ENCODE measurements around the gene ATP23.

ATP23 gene

GRCh38 chr12:57941165-57941894 is at the start of gene ATP23:
TSS of gene ATP23 (plus strand) at chr12:57941567. CDS start at chr12:57941702, 135 bp downstream.
- peak; percentile 88 to 93 (median 91) for DNase-seq

- peak; percentile 34 to 59 (median 44) for DNase-seq
Measured at GRCh38 chr12:57892232-57892972, 49.0 kb upstream of the ATP23 start.

GRCh38 chr12:57893431-57894353 is 47.7 kb upstream of the ATP23 start:
- DNase-seq = peak; percentile 93 to 98 (median 94)

DNA sequence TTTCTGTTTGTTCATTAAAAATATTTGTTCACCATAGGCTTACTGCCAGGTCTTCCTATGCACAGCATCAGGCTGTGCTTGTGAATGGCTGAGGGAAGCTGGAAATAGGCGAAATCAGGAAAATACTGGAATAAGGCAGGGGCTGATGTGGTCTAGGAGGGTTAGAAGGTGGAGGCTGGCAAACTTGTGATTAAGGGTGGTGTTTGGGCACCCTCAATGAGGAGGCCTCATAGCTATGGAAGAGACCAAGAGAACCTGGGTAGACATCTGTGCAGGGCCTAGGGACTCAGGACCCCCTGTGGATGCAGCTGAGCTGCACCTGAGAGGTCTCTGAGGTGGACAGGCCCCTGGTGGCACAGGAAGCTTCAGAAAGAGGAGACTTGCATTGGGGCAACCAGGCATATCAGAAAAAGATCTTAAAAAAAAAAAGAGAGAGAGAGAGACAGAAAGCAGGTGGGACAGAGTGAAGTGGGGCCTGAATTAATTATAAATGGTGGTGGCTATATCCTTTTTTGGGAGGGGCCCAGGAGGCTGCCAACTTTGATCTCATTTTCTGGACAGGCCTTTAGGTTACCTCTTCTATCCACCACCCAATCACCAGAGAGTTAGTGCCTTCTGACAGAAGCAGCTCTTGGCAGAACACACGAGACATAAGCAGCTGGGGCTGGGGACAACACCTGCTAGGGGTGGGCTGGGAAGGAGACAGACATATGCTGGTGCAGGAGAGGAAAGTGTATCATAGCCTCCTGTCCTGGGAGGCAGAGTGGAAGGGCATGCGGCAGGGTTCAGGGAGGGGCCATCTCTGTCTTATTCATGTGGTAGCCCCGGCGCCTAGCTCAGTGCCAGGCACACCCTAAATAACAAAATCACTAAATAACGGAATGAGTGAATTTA is 46.7 kb upstream of the ATP23 start:
- DNase-seq = no peak

DNA sequence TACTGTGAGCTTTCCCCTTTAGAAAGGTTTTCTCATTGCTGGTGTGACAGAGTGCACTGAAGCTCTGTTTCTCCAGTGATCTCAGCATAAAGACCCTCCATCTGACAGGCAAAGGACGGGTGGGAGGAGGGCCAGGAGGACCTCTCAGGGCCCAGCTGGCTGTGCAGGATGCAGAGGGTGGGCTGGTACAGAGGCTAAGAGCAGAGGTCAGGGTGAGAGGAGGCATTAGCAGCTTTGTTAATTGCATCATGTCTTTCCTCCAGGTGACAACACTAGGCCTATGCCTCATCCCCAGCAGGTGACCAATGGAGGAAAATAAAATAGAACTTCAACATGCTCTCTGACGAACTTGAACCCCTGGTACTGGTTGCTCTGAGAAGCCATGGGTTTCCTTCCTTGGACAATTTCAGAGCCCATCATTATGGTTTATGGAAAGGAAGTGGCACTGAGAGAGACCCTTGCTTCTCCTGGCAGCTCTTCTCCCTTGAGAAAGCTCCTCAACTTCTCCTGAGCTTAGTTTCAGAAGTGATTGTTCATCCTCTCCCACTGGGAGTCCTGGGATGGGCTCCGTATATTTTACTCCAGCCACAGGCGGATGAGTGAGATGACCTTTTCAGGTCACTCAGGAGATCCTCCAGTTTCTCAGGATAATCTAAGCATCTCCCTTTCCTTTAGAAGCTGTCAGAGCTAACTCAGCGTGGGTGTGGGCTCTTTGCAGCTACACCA is 45.8 kb upstream of the ATP23 start:
- DNase-seq = no peak

GRCh38 chr12:57896115-57896433 is 45.3 kb upstream of the ATP23 start:
- no peak for DNase-seq

- peak; percentile 47 to 75 (median 75) for DNase-seq
Measured at GRCh38 chr12:57896434-57897201, 44.7 kb upstream of the ATP23 start.

GRCh38 chr12:57897286-57897974 is 43.9 kb upstream of the ATP23 start:
- DNase-seq = no peak

GRCh38 chr12:57898308-57898970 is 42.9 kb upstream of the ATP23 start:
- peak in 2 of 3 donors; percentile 54 to 68 for DNase-seq

DNA sequence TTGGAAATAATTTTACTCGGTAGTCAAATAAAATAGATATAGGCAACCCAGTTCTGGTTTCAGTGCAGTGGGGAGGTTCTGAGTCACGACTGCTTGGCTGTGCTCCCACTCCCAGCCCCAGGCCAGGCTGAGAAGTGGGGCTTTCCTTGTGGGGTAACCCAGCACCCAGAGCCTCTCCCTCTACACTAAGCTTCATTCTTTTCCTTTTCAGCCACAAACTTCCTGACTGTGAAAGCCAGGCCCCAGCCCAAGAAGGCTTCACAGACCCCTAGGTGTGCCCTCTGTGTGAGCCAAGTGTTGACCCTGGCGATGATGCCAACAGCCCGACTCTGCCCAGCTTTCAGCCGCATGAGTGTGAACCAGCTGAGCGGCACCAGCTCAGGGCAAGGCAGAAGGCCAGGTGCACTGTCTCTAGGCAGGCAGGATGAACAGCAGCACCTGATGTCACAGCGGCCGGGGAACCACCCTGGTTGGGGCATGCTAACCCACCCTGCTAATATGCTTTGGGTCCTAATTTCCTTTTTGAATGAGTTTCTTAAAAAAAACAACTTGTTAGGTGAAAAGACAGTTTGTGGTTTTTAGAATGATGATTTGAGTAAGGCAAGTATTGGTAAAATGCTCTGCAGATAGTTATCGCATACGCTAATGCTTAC is 42.2 kb upstream of the ATP23 start:
- DNase-seq = peak; percentile 82 to 89 (median 88)

DNA sequence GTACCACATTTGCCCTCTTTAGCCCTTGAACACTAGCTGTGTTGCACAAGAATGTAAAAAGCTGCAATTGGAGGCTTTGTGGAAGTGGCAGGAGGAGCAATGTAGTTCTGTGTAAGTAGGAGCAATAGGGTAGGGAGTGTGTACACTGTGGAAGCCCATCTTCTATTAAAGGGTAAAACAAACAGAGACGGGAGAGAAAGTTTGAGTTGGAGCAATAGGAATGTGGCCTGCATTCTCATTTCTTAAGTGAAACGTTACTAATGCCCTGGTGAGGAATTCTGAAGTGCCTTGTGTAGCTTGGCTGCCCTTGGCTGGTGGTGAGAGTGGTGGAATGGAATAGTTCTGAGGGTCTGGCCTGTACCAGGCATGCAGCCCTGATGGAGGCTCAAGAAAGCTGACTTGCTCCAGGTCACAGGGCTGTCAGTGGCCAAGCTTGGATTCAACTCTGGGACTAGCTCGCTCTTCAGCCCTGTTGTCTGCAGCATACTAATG is 38.8 kb upstream of the ATP23 start:
- no peak for DNase-seq

DNA sequence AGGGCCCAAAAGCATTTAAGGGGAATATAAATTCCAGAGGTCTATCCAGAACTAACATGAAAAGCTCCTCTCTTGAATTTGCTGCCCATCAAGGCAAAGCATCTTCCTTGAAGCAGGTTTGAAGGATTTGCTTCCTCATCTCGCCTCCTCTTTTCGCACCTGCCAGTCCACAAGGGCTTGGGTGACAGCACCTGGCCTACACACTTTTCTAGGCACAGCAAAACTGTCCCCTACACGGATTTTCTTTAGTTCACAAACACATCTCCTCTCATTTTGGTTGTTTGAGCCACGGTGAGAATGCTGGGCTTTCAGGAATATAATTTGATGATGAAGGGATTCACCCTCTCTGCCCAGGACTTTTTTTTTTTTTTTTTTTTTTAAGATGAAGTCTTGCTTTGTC is 36.9 kb upstream of the ATP23 start:
- DNase-seq = no peak

DNA sequence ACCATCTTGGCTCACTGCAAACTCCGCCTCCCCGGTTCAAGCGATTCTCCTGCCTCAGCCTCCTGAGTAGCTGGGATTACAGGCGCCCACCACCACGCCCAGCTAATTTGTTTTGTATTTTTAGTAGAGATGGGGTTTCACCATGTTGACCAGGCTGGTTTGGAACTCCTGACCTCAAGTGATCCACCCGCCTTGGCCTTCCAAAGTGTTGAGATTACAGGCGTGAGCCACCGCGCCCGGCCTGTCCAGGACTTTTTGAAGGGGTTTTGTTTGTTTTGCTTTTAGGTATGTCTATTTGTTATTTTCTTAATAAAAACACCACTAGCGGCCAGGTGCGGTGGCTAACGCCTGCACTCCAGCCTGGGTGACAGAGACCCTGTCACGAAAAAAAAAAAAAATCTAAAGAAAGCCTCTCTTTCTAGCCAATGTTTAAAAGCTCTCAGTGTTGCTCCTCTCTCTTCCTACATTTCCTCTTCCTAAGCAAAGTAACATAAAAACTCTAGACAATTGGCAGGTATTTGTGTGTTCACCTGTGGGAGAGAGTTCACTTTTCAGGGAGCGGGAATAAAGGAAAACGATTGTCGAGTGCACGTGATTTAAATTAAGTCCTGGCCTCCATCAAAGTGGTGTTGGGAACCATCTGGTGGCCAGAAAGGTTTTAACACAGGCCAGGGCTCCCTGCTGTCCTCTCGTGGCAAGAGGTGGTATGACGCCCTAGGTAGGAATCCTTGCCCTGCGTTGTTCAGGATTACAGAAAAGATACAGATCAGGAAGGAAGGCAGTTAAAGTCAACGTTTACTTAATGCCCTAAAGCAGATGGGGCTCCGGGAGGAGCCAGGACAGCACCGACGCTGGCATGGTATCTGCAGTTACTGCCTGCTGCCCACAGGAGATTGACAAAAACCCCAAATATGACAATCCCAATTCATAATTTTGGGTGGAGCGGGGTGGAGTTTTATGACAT is 36.2 kb upstream of the ATP23 start:
- peak; percentile 88 to 94 (median 89) for DNase-seq

DNA sequence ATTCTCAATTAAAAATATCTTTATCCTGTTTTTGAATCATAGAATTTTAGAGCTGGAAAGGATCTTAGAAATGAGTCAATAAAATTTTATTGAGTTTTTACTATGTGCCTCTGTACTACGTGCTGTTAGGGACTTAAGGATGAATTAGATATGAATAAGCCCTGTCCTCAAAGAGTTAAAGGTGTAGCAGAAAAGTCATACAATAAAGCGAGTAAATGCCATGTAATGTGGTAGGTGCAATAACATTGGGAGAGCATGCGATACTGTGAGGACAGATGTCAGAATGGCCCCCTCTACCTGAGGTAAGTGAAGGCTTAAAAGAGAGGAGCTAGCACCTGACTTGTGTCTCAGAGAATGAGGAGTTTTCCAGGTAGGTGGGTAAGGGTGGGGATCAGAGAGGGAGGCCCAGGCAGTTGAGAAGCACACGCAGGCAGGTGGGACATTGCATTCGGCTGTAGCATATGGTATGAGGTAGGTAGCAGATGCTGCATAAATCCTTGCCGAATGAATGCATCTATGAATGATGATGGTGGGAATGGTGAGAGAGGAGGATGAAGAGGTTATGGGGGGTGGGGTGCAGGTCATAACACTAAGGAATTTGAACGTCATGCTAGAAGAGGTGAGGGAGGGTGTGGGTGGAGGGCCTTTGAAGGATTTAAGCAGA is 35.4 kb upstream of the ATP23 start:
- no peak for DNase-seq

GRCh38 chr12:57906821-57907220 is 34.5 kb upstream of the ATP23 start:
- no peak for DNase-seq

GRCh38 chr12:57907281-57907680 is 34.1 kb upstream of the ATP23 start:
- DNase-seq = no peak

DNA sequence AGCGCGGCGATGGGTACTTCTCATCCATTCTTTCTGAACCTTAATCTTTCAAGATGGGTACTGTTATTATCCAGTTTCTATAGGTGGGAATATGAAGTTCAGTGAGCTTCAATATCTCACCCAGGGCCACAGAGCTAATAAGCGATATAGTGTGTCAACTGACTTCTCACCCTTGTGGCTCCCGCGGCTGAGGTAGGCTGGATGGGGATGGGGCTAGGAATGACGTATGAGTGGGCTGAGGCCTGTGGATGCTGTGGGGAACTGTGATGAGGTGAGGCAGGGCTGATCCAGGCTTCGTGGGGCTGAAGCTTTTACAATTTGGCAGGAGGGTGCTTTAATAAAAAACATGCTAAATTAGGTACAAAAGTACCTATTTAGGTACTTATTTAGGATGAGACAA is 32.9 kb upstream of the ATP23 start:
- DNase-seq = no peak

All from suppressor macrophage treated with lipopolysaccharide for 1 hour (primary cell).